Endometrial microvascular endothelial cells (primary cell): ENCODE results near the gene DNAI4. TPM values are rescaled to one million over a fixed set of nuclear protein-coding genes. Genes with fewer than 3 reads are reported as not detected.

Source experiments
- in situ Hi-C: cut with HindIII; loops from 2 replicates; pipeline ENCODE4 v1.10.0; 2017; ENCODE audit warnings: low sequenced_read_pairs, low pct_unique_long_range_greater_than_20kb; ENCODE audit errors: inconsistent ontology term
- total RNA-seq: library from RNA; depleted of rRNA; stranded (reverse); fragments of >200 nt; gene quantifications from one replicate; pipeline ENCODE4 v1.2.3, GENCODE V29; 2015; ENCODE audit errors: inconsistent ontology term

DNAI4 gene
- total RNA-seq, 1 donor from 2014 or later: 1.7 TPM

DNA sequence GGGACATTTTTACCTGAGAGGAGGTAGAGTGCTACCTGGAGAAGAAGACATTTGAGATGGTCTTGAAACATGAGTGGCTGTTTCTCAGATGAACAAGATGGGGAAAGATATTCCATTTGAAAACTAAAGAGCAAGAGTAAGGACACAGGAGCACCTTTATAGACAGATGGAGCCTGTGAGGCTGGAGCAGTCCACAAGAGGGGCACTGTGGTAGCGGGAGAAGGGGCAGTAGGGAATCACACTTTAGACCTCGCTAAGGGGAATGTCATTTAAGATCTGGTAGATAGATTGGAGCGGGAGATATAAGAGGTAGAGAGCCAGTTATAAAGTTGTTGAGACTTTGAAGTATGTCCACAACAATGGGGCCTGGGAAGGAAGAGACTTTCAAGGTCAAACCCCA lies 149.0 kb downstream of the DNAI4 start:
- in situ Hi-C loops: no loop called here

DNA sequence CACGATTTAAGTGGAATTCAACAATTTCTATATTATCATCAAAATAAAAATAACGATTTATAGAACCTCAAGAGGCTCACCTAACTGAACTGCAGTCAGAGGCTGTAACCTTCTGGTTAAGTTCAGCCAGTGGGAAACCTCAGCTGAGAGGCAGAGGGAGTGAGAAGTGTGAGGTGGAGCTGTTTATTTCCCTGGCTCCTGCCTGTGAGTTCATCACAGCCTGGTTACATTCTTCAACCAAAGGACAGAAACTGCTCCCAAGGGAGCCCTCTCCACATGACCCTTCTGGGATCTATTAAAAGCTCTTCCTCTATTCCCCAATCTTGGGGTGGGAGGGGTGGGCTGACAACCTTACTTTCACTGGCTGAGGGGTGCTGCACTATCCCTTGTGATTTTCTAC lies 150.2 kb downstream of the DNAI4 start:
- in situ Hi-C loops: loop anchor here (25.0 kb wide), 1 partner anchor 213 kb away; no protein-coding TSS in a partner anchor

DNA sequence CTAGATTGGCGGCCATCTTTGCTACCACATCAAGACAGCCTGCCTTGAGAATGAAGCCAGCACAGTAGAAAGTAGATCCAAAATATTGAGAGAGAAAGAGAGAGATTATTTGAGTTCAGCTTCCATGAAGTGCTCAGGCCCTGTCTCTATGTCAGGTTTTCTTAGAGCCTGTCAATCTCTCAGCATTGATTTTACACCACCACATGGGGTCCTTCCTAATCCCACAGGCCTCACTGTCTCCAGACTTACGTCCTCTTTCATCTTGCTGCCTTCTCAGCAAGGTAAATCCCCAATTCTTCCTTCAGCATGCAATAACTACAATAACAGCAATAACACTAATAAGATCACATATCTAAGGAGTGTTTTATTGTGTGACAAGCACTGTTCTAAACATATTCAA lies 151.4 kb downstream of the DNAI4 start:
- in situ Hi-C loops: loop anchor here (25.0 kb wide), 1 partner anchor 214 kb away; no protein-coding TSS in a partner anchor

DNA sequence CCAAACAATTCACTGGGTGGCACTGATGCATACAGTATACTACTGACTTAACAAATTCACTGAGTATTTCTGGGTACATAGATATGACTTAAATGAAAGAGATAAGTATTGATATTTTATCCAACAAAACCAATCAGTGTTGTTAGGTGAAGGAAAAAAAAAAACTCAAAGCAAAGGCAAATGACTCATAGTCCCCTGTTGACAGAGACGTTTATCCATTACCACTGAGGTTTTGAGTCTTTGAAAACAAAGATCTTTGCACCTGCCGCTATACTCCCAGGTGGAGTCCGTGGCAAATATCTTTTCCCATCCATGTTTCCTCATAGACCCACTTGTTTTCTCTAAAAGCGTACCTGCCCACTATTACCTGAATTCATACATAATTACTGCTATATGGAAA lies 154.0 kb downstream of the DNAI4 start:
- in situ Hi-C loops: loop anchor here (25.0 kb wide), 1 partner anchor 217 kb away; no protein-coding TSS in a partner anchor

DNA sequence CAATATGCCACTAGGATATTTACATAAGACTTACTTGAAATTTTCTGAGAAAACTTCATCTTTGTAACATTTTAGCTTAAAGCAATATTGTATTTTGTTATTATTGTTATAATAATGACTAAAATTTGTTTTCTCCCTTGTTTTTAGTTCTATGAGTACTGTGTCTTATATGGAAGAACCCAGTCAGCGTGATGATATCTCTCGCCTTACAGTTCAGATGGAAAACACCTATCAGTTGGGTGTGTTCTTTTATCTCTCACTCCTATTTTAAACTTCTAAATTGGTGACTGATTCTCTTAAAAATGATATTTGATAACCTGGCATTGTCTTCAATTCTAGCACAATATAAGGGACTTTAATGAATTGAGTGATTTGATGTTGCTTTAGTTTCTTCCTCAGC lies 154.4 kb downstream of the DNAI4 start:
- in situ Hi-C loops: loop anchor here (25.0 kb wide), 1 partner anchor 217 kb away; no protein-coding TSS in a partner anchor

DNA sequence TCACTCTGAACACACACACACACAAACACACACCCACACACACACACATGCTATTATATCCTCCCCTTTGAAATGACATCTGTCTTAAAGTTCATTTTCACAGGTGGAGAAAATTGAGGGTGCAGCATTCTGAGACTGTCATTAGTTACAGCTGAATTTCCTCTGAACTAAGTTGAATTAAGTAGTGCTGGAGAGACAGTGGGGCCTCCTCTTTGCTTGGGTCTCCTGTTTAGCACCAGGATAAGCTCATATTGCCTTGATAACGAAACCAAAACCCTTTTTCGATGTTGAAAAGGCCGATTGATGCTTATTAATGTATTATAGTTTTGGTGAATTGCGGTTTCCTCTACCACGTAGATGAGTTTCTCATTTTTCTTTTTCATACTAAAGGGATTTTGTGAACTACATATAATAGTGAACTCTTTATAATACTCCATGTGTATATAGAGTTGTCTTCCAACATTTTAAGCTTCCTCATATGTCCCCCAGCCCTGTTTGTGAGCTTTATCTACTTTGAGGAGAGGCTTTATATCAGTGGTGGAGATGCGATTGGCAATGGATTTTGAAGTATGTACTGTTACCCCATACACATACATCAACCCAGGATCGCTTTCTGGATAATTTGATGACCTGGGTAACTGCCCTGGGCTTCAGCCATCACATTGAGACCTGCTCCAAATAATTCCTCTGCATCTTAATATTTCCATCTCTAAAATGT lies 155.0 kb downstream of the DNAI4 start:
- in situ Hi-C loops: loop anchor here (25.0 kb wide), 1 partner anchor 218 kb away; no protein-coding TSS in a partner anchor

DNA sequence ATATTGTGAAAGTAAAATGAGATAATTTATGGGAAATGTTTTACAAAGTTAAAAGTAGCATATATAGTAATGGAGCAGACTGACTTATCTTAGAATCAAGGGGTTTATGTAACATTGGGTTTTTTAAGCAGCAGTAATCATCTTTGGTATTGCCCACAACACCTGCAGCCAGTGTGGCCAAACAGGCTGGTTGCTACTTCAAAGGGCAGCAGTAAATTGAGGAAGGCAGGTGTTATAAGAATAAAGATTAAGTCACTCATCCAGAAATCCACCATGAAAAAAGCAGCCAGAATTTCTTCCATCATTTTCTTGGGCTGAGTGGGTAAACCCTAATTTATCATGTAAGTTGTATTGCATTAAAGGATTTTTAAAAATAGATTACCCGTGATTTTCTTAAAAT lies 155.7 kb downstream of the DNAI4 start:
- in situ Hi-C loops: loop anchor here (25.0 kb wide), 1 partner anchor 218 kb away; no protein-coding TSS in a partner anchor

DNA sequence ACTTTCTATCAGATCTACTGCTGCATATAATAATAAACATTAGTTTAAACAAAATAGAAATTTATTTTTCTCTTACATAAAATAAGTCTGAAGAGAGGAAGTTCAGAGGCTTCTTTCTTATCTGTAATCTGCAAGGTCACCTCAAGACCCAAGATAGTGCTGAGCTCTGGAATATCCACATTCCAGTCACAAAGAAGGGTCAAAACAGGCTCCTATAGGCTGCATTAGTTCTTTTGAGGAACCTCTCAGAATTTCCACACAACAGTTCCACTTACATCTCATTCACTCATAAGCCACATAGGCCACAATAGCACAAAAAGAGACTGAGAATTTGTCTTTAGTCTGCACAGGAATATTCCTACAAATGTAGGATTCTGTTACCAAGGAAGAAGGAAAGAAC lies 157.0 kb downstream of the DNAI4 start:
- in situ Hi-C loops: loop anchor here (25.0 kb wide), 1 partner anchor 220 kb away; no protein-coding TSS in a partner anchor

DNA sequence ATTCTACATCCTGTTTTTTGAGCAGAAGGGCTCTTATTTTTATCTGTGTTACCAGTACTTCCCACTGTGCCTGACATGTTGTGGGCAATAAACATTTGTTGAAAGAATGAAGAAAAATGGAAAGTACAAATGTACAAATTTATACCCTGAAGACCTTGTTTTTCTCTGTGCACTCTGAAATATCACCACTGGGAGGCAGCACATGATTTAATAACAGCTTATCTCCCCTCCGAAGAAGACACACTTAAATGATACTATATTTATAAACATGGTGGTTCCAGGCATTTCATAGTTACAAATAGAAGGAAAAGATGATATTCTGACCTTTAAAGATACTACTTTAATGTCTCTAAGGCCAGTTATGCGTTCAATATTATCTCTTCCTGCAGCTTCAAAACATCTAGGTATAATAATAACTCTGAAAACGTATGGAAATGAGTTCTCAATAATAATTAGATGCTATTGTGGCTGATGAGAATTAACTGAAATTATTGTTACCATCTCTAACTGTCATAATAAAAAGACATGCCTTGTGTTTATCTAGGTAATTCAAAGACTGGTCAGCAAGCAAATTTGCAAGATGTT lies 159.6 kb downstream of the DNAI4 start:
- in situ Hi-C loops: loop anchor here (25.0 kb wide), 1 partner anchor 222 kb away; no protein-coding TSS in a partner anchor

Other genes with a start within 250 kb of the DNAI4 start
- gene DYNLT5, start 172.4 kb downstream of the DNAI4 start, total RNA-seq: 0.84 TPM
- gene INSL5, start 123.6 kb downstream of the DNAI4 start, total RNA-seq: not detected
- gene MIER1, start 134 bp upstream of the DNAI4 start, total RNA-seq: 24.5 TPM
- gene SLC35D1, start 129.3 kb upstream of the DNAI4 start, total RNA-seq: 8.1 TPM
- gene C1orf141, start 210.1 kb upstream of the DNAI4 start, total RNA-seq: not detected
- gene IL23R, start 241.6 kb upstream of the DNAI4 start, total RNA-seq: not detected